DMS153 treated with DMSO at 0.1 percent for 48 hours (cell line): ENCODE data around the gene BMP2.

Experiments
- DNase-seq: peaks from one replicate; lab custom pipeline; 2025; ENCODE audit not compliant: unreplicated experiment; lab: John Stamatoyannopoulos, UW

BMP2 gene

GRCh38 chr20:6767126-6767535 is 355 bp upstream of the BMP2 start:
- no peak for DNase-seq

DNA sequence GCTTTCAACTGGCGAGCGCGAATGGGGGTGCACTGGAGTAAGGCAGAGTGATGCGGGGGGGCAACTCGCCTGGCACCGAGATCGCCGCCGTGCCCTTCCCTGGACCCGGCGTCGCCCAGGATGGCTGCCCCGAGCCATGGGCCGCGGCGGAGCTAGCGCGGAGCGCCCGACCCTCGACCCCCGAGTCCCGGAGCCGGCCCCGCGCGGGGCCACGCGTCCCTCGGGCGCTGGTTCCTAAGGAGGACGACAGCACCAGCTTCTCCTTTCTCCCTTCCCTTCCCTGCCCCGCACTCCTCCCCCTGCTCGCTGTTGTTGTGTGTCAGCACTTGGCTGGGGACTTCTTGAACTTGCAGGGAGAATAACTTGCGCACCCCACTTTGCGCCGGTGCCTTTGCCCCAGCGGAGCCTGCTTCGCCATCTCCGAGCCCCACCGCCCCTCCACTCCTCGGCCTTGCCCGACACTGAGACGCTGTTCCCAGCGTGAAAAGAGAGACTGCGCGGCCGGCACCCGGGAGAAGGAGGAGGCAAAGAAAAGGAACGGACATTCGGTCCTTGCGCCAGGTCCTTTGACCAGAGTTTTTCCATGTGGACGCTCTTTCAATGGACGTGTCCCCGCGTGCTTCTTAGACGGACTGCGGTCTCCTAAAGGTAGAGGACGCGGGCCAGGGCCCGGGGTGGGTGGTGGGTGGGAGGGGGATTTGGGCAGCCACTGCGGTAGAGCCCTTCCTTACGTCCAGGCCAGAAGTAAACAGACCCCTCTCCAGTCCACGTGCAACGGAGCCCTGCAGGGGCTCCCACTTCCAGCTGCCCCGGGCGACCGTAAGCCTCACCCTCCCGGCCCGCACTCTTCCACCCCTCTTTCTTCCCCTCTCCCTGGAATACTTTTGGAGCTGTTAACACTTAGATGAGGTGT is 998 bp downstream of the BMP2 start:
- no peak for DNase-seq

- DNase-seq, result no peak
These were observed 2.7 kb downstream of the BMP2 start for GRCh38 chr20:6769903-6770785.

DNA sequence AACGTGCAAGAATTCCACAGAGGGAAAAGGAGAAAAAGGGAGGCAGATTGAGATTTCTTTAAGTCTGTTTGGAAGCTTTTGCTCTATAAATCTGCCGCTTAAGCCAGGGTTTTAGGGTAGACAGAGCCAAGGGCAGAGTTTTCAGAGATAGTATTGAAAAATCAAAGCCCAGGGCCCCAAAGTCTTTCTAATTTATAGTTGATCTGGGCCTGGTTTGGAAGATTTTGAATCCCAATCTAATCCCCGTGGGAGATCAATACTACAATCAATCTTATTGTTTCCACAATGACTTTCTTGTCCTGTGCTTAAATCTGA is 3.3 kb downstream of the BMP2 start:
- no peak for DNase-seq

DNA sequence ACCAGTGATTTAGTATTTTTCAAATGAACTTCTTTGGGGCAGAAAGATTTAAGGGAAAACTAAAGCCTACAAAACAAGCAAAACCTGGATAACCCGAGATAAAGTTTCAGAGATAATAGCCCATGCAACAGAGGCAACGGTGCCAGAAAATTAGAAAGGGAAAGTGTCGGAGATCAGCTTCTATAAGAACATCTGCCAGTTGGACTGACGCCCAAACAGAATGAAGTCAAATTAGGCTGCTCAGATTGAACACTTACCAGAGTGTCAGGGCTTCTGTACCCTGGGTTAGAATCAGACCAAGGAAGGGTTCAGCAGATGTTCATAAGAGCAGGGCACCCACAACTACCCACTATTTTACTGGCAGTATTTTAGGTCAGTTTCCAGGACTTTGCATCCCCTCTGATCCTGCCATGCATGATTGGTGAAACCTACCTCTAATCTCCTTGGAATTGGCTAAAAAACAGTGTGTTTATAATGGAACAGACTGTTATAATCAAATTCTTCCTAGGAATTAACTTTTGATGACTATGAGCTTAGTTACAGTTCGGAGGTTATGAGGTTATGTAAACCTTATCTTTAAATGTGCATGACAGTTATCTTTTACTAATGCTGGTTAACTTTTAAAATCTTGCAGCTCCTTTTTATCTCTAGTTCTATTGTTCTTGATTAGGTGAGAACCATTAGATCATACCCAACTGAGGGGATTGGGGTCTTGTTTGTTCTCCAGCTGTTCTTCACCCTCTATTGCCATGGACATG is 13.1 kb downstream of the BMP2 start:
- DNase-seq, result no peak

GRCh38 chr20:6783752-6784151 is 16.3 kb downstream of the BMP2 start:
- DNase-seq, result no peak

- no peak for DNase-seq
These were observed 16.7 kb downstream of the BMP2 start for GRCh38 chr20:6784210-6784631.

GRCh38 chr20:6784767-6785166 is 17.3 kb downstream of the BMP2 start:
- no peak for DNase-seq

DNA sequence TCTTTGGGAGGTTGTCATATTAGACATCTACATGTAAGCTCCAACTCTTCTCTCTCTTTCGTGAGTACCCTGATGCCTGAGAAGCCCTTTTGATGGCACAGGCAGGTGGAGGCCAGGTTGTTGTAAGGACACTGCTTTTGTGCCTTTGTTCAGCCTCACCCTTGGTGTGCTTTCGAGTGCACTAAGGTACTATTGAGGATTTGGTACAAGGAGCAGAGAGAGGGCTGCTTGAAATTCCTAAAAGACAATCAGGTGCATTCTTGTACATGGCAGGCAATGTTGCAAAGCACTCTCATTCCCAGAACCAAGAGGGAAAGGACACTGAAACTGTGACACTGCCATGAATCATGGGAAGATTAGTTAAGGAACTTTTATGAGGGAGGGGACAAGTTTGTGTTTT is 19.1 kb downstream of the BMP2 start:
- DNase-seq, result no peak

- no peak for DNase-seq
These were observed 25.3 kb downstream of the BMP2 start for GRCh38 chr20:6792789-6793188.

- DNase-seq, result no peak
These were observed 34.7 kb downstream of the BMP2 start for GRCh38 chr20:6802227-6802626.

GRCh38 chr20:6806275-6806674 is 38.8 kb downstream of the BMP2 start:
- DNase-seq, result no peak

GRCh38 chr20:6811262-6812035 is 44.0 kb downstream of the BMP2 start:
- no peak for DNase-seq

DNA sequence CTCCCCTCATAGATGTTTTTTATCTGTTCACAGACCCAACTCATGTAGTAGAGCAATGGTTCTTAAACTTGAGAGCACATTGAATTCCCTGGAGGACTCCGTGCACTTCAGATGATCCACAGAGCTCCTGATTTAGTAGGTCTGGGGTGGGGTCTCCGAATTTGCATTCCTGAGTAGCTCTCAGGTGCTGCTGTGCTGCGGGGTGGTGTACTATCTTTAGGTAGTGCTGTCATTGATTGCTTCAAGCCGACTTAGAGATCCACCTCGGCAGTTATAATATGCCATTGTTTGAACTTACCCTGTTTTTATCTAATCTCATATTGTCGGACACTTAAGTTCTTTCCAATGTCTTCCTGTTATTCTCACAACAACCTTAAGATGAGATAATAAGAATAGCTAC is 45.0 kb downstream of the BMP2 start:
- DNase-seq, result no peak

DNA sequence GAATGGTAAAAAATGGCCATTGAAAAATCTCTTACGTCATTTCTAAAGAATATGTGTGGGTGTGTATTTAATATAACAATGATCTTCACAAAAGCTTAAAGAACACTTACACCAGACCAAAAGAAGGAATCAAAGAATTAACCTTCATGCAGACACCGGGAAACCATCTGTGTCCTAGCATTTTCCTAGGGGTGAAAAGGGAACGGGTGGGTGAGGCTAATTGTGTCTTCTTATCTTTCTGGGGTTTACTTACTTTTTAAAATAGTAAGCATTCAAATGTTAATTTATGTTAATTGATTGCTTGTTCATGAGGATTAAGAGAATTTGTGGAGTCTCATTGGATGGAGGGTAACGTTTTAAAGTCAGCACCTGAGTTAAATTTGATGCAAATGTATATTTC is 47.5 kb downstream of the BMP2 start:
- no peak for DNase-seq

- DNase-seq, result no peak
These were observed 50.7 kb downstream of the BMP2 start for GRCh38 chr20:6818033-6818808.

DNA sequence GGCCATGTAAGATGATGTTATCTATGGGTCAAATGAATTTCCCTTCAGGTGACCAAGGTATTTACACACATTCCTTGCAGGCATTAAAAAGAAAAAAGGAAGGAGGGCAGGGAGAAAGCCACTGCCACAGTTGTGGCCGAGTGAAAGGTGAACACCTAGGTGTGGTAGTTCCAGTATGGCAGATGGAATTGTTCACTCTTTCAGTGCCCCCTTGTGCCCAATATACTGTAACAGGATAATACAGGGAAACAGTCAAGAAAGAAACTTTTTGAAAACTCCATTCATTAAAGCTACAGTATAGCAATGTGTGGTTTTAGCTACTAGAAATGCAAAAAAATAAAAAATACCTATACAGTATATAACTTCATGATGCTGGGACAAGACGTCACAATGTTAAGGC is 52.1 kb downstream of the BMP2 start:
- DNase-seq, result no peak

DNA sequence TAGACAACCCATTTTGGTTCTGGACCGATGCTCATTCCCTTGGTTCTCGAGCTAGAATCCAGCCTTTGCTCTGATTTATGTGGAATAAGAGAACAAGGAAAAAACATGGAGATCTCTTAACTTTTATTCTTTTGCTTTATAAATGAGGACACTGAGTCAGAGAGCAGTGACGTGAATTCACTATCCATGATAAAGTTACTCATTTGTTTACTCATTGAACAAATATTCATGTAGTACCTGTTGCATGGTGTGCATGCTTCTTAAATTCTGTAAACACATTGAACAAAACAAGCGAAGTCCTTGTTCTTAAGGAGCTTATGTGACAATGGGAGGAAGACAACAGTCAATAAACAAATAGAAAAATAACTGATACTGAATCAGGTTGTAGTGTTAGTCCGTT is 56.9 kb downstream of the BMP2 start:
- DNase-seq, result no peak

- no peak for DNase-seq
These were observed 60.0 kb downstream of the BMP2 start for GRCh38 chr20:6827472-6827871.
